Right renal pelvis (tissue), 4 donors: ENCODE results near the gene RELCH. TPM values are rescaled to one million over a fixed set of nuclear protein-coding genes. Genes with fewer than 3 reads are reported as not detected.
A peak's percentile ranks its signal among the peaks of the same experiment; 100 is the strongest.

Source experiments
- DNase-seq, 4 donors: peaks; one replicate each; pipeline ENCODE4 v3.0.0-alpha.2; 2013; ENCODE audit warnings: low read depth in 4 of 4, low spot score in 3 of 4, missing footprints in 1 of 4
- polyA plus RNA-seq, 4 donors: library from polyadenylated mRNA; unstranded; fragments of 120-200 nt; gene quantifications; one replicate each; pipeline ENCODE4 v1.2.1, GENCODE V29; 2013; ENCODE audit not compliant: insufficient read length in 4 of 4

Gene RELCH
- polyA plus RNA-seq, 4 donors, result 31.8 to 41.2 (median 37.4) TPM

DNA sequence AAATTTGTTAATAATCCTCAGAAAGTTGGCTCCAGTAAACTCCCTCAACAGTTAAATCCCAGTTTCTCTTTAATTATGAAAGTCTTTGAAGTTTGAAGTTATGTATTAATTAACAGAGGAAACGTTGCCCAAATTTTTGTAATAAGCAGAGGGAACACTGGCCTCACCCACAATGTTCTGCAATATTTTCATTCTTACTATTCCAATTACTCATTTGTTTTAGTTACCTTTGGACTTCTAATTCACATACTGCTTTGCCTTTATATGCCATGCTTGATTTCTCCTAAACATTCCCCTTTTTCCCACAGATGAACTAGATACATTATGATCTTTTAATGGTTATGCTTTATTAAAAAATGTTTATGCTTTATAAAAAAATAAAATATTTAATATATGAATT, 61.3 kb downstream of the RELCH start:
- DNase-seq, result no peak

DNA sequence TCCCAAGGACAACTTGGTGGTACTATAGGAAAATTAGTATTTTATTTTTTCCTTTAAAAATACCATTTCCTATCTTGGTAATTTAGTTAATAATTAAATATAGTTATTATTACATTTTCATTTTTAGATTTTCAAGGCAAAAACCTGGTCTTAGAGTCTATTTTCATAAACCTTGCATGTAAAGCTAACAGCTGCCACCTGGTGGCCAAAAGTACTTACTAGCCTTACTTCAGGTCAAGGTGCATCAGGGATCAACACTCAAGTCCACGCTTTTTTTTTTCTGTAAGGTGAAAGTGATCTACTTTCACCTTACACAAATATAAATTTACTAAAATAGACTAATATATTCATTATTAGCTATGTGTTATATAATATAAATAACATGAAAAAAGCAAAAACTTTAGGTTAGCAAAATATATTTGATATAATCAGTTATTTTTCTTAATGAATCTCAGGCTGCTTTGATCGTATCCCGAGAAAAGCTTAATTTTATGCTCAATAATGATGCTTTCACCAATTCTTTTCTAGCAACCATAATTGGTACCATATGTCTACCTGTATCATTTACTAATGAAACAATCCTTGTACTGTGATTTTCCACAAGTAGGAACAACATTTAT, 62.5 kb downstream of the RELCH start:
- DNase-seq, result peak; percentile 49 to 56 (median 51)

DNA sequence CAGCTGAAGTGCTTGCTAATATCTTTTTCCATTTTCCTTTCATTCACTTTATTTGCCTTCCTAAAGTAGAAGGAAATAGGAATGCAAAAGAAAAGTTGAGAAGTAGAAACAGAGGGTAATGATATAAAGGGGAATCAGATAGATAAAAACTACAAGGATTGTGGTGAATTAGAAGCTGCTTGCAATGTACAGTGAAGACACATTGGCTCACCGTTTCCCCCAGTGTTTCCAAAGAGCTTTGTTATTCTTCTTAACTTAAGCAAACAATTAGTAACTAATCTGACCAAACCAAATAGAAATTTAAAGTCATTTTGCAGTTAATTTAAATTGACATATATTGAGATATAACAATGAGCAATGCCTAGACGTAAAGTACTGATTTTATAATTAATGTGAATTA, 63.4 kb downstream of the RELCH start:
- no peak for DNase-seq

DNA sequence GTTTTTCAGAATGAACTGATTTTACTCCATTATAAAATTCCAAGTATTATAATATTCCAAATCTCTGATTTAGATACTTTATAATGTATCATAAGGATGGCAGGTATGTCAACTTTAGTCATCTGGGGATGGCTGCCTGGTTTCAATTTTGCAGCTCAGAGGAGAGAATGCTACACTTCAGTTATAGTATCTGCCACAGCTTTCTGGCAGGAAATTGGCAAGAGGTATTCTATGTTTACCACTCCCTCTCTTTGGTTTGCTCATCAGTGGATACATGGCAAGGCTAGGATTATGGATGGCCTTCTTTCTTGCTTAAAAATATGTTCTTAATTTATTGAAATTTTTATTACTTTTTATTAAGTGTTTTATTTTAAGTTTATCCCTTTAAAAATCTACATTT, 71.0 kb downstream of the RELCH start:
- no peak for DNase-seq

DNA sequence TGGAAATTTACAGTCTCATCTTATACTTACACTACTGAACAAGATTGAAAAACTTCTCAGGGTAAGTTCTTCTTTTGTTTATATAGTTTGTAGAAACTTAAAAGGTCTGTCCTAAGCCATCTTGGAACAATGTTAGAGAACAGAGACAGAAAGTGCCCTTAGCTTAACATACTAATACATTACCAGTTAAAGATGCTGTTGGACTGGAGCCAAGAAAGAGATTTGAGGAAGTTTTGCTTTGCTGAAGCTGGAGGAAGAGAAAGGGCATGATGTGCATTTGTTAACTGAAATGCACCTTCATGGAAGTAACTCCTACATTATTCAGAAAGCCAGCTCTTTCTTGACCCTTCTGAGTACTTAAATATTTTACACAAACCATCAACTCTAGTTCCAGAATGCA, 71.6 kb downstream of the RELCH start:
- DNase-seq, result peak in 2 of 4 donors; percentile 10 to 23

DNA sequence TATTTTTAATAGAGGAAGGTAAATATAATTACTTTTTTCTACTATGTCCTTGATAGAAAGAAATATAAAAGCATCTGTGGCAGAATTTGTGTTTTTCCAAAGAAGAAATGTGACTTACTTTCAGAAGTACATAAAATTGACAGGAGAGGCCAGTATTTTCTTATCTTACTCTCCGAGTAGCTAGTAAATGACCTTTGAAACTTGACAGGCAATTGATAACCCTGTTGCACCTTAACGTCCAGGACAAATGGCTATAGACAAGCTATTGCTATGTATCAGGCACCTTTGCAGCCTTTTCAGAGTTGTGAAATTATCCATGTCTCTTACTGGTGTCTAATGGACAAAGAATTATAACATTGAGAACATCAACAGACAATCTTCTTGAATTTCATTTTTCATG, 75.0 kb downstream of the RELCH start:
- DNase-seq, result no peak

DNA sequence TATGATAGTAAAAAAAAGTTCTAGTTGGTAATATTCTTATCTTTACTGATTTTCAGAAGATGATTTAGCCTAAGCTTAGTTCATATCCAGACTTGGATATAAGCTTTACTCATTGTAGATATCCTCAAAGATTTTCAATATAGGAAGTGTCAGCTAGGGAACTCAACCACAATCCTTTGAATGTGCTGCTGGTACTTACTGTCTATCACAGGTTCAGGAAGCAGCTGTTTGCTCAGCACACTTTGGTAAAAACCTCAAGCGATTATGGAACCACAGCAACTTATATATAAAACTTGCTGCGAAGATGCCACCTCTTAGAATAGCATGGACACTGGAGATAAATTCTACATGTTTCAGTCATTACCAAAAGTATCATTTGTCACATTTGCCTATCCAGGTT, 77.9 kb downstream of the RELCH start:
- no peak for DNase-seq

DNA sequence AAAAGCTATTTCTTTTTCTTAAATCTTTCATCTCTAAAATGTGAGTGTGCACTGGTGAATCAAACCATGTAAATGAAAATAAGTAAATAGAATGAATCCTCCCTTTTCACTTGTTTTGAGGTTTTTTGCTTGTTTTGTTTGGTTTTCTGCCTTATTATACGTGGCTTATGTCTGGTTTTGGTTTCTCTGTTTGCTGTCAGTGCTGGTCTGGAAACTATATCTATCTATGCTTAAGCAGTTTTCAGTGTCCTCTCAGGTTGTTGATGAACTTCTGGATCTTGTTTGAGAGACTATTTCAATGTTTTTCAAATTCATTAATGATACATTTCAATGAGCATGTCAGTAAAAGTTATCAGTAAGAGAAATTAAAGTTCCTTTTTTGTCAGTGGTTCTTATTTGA, 90.0 kb downstream of the RELCH start:
- DNase-seq, result no peak

DNA sequence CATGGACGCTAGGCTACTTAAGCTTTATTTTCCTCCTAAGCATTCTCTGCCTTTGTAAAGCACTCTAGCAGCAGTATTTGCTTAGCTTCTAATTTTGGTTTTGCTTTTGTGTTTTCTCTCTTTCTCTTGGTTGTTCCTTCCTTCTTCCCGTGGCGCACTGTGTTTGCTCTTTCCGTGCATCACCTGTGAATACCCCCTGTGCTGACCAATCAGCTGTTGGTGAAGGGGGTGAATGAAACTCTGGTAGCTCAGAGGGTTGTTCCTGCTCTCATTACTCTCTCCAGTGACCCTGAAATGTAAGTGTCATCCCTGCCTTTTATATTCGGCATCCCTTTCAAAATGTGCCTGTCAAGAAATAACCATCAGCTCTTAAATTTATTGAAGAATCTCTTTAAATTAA, 92.5 kb downstream of the RELCH start:
- DNase-seq, result no peak

DNA sequence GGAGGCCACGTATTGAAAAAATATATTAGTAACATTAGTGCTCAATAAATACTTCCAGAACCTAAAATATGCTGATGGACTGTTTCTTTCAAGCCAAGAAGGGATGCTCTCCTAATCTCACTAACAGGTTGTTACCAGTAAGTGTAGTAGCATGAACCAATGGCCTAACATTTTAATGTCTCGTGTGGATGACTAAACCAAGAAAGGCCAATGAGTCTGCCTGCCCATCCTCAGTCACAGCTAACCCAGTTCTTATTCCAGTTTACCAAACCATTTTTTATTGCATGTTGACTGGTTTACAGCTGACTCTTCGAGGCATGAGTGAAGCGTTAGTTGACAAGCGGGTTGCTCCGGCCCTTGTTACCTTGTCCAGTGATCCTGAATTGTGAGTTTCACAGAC, 93.0 kb downstream of the RELCH start:
- DNase-seq, result no peak

DNA sequence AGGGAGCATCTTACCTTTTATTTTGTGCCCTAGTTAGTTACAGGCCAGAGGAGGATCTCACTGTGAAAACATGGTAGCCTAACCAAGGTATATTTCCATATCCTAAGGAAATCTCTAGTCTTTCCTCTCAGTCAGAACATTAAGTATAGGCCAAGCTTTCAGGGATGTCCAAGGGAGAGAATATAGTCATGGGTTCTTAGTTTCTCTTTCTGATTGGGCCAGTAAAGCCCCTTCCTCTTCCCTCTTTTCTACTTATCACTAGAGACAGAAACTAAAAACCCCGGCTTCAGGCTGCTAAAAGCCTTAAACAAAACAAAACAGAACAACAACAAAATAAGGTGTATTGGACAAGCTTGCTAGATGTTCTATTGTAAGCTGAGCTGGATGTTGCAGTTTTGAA, 93.7 kb downstream of the RELCH start:
- no peak for DNase-seq

DNA sequence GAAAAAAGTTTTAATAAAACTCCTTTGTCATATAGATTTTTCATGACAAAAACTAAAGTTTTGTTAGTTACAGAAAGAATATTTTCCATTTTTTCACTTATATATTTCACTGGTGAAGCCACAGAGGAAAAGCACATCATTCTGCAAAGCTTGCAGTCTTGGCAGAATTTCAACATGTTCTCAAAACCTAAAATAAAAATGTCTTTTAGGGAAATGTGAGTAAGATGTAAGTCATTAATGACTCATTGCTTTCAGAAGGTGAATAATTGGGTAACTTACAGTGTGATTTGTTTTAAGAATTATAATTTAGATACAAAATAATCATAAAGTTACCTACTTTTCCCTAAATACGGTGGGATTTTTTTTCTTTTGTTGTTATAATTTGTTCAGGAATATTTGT, 94.6 kb downstream of the RELCH start:
- no peak for DNase-seq

DNA sequence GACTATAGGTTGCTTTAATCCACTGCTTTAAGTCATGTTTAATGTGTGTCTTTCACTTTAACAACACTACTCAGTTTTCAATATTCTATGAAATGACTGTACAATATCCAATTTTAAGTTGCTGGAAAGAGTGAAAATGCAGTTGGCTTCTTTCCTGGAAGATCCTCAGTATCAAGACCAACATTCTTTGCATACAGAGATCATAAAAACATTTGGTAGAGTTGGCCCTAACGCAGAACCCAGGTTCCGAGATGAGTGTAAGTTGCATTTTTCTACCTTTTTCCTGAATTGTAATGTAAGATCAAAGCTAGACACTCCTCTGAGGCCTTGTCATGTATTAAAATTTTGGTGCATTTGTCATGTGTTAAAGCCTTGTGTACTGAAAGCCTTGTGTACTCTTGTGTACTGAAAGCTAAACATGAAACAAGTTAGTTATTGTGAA, 95.2 kb downstream of the RELCH start:
- no peak for DNase-seq

DNA sequence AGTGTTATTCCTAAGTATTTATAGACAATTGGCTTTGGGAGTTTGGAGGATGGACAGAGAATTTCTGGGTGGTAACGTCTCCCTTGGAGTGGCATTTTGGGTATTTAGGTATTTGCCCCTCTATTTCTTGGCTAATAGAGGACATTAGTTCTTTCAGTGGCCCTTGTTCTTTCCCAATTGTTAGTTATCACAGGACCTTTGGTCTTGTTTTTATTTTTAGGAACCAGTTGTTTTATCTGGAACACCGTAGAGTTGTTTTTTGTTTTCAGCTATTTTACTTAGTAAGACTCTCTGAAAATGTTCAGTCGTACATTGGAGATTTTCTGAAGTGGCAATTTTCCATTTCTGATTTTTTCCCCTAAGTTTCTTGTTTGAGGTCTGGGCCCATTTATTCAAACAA, 97.6 kb downstream of the RELCH start:
- DNase-seq, result no peak

DNA sequence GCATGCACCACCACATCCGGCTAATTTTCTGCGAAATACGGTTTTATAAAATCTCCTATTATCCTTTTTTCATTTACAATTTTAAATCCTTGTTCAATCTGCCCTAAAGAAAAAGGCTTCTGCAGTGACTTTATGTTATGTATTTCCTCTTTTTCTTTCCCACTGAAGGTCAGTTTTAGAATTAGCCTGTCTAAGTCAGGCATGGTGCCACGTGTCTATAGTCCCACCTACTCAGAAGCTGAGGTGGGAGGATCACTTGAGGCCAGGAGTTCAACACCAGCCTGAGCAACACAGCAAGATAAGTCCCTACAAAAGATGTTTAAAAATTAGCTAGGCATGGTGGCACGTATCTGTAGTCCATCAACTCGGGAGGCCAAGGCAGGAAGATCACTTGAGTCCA, 98.2 kb downstream of the RELCH start:
- no peak for DNase-seq

DNA sequence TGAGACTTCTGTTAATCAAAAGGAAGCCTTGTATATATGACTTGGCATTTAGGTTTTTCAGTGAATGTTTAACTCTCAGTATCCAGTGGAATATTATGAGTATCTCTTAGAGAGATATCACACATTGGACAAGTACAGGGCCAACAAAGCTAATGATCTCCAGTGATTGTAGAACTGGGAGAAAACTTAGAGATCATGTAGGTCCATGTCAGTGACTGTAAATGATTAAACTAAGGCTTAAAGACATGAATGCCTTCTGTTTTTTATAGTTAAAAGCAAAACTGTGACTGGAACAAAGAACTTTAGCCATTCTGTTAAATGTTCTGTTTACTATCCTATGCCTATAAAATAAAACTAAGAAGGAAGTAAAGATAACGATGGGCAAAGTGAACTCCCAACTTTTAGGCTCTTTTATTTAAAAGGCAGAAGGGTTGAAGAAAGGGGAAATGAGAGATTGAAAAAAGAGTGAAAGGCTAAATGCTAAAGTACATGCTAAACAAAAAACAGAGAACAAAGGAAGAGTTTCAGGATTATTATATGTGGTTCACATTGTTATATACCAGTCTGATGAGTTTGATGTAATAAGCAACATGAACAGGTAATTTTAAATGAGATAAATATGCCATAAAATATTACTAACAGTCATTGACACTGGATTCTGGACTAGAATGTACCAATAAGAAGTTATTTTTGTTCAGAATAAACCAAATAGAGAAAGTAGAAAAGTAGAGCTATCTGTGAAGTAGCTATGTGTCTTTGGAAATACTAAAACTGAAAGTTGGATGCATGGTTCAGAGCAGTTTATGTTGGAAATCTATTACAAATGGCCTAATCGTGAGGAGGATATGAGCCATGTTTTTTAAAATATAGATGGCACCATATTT, 101.0 kb downstream of the RELCH start:
- DNase-seq, result peak in 1 of 4 donors; percentile 0

DNA sequence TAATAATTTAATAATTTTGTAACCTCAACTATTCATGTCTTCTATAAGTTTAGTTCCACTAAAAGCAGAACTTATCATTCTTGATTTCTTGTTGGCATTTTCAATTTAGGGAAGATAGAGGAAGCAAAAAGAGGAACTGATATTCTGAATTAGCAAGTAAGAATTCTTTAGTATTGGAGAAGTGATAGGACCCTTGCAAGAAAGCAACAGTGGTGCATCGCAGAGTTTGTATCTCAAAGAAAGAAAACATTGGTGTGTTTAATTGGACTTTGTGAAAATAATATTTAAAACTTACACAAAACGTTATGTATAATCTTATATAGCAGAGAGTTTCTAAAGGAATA, 101.6 kb downstream of the RELCH start:
- DNase-seq, result no peak

DNA sequence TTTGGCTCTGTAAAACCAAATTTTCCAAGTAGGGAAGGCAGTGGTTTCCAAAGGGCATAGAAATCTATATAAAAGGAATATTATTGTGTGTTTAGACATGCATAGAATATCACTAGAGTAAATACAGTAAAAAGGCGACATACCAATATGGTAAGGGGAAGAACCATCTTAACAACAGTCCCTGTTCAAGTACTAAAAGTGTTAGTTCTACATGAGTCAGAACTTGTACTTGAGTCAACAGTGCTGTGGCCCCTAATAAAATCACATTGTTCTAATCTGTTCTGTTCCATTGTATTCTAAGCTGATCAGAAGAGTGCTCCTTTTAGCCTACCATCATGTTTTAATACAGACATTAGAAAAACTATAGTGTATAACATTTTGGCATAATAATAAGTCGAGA, 102.0 kb downstream of the RELCH start:
- no peak for DNase-seq

DNA sequence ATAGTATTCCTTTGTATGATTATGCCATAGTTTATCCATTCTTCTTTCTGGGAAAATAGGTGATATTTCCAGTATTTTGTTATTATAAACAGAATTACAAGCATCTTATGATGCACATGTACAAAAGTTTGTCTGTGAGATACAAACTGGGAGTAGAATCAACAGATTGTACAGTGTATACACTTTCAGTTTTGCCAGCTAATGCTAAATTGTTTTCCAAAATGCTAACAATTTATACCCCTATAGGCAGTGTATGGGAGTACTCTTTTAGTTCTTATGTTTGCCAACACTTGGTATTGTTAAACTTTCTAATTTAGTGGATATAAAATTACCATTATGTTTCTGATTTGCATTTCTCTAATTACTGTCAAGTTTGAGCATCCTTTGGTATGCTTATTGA, 107.0 kb downstream of the RELCH start:
- DNase-seq, result no peak

DNA sequence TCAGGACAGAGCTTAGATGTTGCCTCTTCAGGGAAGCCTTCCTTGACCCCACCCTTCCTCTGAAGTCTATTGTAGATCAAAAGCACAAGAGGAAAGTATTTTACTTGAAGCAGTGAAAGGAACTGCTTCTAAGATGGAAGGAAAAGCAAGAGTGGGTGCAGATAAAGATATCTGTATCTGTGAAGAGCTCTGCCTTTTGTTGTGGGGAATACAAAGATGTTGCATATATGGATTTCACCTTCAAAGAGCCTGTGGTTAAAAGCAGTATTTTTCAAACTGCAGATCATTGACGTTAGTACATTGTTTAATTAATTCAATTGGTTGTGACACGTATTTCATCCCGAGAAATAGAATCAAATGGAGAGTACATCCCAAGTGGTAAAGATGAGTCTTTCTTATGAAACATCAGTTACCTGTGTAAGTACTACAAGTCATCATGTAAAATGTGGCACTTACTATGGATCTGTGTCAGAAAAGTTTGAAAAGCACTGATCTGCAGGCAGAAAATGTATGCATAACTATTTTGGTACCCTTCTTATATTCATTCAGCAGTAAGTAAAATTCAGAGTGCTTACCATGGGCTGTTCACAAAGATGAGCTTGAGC, 113.4 kb downstream of the RELCH start:
- no peak for DNase-seq

DNA sequence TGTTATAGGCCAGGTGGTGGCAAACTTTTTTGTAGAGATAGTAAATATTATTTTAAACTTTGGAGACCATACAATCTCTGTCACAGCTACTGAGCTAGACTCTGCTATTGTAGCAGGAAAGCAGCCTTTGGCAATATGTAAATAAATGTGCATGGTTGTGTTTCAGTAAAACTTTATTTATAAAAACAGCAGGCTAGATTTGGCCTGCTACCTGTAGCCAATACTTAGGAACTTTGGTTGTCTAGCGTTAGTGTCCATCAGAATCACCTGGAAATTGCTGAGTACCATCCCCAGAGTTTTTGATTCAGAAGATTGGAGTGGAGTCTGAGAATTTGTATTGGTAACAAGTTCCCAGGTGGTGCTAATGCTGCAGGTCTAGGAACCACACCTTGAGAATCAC, 114.3 kb downstream of the RELCH start:
- no peak for DNase-seq

DNA sequence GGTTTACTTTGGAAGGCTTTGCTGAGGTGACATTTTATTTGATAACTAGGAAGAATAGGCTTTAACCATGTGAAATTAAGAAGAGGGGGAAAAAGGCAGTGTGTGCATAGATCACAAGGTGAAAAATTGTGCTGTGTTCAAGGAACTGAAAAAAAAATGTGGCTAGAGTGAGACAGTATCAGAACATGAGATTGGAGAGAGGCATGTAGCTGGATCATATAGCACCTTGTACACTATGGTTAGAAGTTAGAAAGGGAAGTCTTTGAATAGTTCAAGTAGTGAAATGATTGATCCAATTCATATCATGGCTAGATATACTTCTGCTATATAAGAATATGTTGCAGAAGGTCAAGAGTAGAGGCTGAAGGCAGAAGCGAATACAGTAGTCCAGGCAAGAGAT, 125.8 kb downstream of the RELCH start:
- no peak for DNase-seq
